NCI-H2081 (cell line): ENCODE measurements around the gene RASSF8.

ENCODE experiments used
- DNase-seq, 2 experiments: peaks; one replicate each; lab custom pipeline; 2025; lab: John Stamatoyannopoulos, UW

RASSF8 gene

DNA sequence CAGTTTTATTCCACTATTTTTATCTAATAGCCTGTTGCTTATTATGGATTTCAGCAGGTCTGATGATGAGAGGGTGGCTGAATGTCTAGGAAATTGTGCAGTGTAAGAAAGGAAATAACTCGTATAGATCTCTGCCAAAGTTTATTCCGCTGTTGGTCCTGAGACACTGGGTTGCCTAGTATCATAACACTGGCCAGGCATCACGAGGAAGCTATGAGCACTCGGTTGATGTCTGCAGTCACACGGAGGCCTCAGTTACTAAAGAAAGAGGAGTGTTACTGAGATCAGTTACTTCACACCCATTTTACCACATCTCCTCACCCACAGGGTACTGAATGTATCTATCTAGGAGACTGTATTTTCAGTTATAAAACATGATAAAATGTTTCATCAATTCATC lies 144.5 kb downstream of the RASSF8 start:
- no peak for DNase-seq

GRCh38 chr12:26106347-26106746 lies 147.9 kb downstream of the RASSF8 start:
- DNase-seq = no peak

DNA sequence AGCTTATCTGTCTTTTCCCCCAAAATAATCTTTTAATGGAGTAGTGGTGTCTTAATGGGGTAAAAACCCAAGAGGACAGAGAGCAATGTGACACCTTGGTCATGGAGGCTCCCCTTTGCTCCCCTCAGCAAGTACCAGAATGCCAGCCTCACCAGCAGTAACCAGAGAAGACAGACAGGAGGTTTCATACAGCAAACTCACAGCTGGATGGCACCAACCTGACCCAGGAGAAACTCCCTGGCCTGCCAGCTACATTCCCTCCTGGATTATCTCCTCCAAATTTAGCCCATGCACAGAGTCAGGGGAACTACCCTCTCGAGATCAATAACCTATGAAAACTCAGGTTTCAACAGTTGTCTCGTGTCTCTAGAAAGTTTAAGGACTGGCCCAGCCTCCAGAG lies 150.4 kb downstream of the RASSF8 start:
- no peak for DNase-seq

- no peak for DNase-seq
Measured at GRCh38 chr12:26109343-26109881, 150.9 kb downstream of the RASSF8 start.

DNA sequence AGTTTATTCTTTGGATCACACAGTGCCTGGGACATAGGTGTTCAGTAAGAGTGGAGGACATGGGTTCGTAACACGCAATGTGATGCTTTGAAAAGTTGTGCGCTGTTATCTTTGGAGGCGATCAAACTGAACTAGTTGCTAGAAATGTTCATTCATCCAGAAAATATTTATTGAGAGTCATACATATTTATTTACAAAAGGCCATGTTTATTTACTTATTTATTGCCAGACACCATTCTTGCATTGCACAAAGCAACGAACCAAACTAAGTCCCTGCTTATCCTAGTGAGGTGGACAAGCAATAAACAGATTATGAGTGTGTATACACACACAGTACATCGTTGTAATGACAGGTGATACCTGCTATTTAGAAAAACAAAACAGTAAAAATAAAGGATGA lies 153.8 kb downstream of the RASSF8 start:
- DNase-seq = no peak

DNA sequence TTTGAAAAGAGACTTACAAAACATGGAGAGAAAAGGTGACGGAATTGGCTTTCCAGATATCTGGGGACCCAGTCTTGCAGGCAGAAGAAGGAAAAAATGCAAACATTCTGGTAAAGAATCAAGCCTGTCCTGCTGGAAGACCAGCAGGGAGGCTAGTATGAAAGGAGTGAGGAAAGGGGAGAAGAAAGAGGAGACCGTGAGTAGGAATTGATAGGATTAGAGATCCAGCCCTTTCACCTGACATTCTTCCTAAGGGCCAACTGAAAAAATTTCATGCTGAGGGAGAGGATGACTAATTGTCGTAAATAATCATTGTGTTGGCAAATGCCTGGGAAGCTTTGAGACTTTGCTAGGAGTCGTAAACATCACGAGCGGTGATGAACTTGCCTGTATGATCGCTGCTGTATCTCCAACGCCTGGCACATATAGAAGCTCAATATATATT lies 154.2 kb downstream of the RASSF8 start:
- no peak for DNase-seq

DNA sequence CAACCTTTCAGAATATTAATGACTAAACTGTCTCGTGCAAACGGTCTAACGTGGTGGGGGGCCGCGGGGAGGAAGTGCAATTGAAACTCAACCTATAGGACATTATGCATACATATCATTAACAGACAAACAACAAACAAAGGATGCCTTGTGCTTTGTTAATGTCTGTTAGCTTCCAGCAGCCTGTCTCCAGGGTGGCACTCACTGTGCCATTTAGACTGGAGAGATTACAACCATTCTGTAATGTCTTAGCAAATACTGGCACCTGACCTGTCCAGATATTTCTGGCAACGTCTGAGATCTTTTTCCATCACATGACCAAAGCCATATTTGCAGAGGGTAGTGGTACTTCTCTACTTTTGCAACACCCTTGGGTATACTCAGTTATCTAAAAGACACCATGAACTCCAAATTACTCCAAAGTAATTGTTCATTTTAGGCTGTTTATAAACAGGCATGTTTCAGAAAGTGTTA lies 154.7 kb downstream of the RASSF8 start:
- peak; percentile 43 to 85 for DNase-seq

DNA sequence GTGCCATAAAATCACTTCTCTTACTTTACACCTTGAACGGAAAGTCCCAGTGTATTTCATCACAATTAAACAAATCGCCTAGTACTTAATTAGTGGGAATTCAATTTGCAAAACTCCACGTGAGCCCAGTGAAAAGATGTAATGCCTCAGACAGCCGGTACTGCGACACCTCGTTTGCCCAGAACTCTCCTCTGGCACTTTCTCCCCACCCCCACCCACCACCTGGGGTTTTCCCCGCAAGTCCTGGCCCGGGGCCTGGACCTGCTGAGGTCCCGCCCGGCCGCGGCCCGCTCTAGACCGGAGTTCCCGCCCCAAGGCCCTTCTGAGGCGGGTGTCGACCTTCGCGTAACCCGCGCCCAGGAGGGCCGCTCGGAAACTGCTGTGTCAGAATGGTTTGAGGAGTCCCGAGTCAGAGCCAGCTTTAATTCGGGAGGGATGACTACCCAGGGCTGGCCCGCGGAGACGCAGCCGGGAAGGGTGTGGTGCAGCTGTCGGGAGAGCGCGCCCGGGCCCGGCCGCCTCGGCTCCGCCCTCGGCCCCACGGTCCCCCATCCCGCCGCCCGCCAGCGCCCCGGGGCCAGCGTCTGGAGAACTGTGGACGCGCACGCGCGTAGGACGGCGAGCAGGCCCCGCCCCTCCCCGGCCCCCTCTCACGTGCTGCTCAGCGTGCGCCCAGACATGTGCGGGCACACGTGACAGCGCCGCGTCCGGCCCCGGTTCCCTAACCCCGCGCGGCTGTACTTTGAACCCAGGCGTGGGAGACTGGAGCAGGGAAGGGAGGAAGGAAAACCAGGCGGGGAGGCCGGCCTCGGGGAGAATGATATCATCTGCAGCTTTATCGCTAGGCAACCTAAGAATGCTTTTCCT lies 155.6 kb downstream of the RASSF8 start:
- DNase-seq = peak; percentile 75 to 79

- DNase-seq = no peak
Measured at GRCh38 chr12:26114720-26115401, 156.4 kb downstream of the RASSF8 start.

- DNase-seq = no peak
Measured at GRCh38 chr12:26116829-26117715, 158.6 kb downstream of the RASSF8 start.

- no peak for DNase-seq
Measured at GRCh38 chr12:26118308-26118707, 159.8 kb downstream of the RASSF8 start.

- DNase-seq = peak; percentile 8 to 35
Measured at GRCh38 chr12:26119391-26119989, 161.0 kb downstream of the RASSF8 start.

GRCh38 chr12:26120561-26121274 lies 162.2 kb downstream of the RASSF8 start:
- DNase-seq = no peak

DNA sequence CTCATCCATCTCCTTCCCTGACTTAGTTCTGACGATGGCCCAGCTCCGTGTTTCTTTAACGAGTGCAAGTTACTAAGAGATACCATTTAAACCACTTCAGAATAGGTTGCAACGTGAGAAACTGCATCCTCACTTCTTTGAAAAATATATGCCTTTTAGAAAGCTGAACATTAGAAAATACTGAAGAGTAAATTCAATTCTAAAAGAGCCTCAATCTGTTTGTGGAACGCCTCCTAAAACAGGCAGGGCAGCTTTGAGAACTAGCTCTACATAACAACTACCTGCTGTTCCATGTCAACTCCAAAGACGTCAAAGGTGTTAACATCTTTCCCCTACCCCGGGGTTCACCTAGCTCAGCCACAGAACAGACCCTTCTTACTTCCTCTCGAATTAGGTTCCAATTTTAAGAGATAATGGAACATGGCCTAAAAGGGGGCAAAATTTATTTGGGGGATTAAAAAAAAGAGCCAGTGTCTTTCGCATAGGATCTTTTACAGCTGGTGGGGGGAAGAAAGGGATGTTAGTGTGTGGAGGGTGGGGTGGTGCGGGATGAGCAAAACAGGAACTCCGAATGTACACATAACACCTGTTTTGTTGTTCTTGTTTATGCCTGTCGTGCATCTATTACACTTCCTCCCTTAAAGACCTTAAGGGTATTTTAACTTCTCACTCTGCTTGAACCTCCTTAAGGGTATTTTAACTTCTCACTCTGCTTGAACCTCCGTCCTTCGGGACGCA lies 163.0 kb downstream of the RASSF8 start:
- DNase-seq = no peak

DNA sequence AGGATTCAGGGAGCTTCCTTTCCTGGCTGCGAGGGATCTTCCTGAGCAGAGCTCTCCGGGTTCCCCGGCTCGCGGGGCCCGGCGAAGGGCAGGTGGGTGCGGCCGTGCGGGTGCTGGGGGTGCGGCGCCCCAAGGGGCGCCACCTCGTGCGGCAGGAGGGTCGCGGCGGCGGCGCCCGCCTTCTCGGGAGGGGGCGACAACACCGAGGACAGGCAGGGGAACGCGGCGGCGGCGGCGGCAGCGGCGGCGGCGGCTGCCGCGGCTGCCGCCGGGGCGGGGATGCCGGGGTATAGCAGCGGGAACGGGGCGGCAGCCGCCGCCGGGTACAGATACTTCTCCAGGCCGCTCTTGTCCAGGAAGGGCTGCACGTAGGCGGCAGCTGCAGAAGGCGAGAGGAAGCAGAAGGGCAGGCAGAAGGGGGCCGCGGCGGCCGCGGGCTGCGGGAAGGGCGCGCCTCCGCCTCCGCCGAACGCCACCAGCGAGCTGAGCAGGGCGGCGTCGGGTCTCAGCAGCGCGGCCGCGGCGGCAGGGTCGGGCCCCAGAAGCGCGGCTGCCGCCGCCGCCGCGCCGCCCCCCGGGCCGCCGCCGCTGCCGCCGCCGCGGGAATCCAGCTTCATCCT lies 163.7 kb downstream of the RASSF8 start:
- DNase-seq = peak; percentile 11 to 37

DNA sequence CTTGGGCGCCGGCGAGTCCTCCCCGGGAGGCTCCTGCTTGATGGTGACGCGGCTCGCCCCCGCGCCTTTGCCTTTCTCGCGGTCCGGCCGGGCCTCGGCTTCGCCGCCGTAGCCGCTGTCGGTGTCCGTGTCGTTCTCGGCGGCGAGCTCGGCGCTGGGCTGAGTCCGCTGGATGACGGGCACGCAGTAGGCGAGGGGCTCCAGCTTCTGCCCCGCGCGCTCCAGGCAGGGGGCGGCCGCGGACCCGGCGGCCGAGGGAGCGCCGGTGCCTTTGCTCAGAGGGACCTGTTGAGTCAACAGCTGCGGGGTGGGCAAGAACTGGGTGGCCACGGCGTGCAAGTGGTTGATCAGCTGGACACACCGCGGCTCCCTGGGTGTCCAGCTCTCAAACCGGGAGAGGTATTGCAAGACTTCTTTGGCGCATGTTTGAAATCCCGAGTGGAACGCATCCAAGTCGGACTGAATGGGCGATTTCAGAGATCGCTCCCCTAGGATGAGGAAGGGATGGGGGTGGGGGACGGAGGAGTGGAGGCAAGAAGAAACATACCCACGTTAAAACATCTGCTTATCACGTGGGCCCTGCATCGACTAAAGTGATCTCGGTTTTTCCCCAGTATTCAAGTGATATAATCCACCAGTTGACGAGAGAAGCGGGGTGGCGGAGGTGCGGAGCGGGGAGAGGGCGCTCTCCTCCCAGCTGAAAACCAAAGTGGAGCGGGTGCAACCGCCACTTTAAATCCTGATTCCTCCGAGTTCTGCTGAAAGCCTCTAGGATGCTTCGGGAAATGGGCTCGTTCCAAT lies 164.4 kb downstream of the RASSF8 start:
- peak in 1 of 2 experiments; percentile 37 for DNase-seq

DNA sequence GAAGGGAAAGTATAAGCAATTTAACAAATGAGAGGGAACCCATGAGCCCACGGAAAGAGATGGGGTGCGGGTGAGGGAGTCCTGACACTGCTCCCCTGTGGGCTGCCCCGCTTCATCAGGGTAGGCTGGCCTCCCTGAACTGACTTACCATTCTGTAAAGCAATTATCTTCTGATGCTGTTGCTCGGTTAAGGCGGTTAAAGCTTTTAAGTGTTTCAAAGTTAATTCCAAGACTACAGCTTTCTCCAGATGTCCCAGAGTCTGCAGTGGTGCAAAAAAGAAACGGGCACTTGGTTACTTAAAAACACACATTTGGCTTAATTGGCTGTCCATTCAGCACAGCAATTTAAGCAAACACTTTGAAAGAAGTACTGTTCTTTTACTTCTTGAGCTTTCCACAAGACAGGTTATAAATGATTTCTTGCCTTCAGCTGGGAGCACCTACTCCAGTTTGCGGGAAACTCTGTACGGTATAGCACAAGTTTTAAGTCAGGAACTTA lies 165.0 kb downstream of the RASSF8 start:
- DNase-seq = no peak
